ENCODE measurements around the gene C4orf50.

- TF ChIP-seq POLR2A (IDR thresholded peaks at IDR 0.05) = no peak
- TF ChIP-seq CTCF (IDR thresholded peaks at IDR 0.05) = no peak
Observed at GRCh38 chr4:6020613-6021012, 2.4 kb upstream of the C4orf50 start.

All from sigmoid colon (tissue), 3 donors.